GM19238 (cell line): Measurements from ENCODE around the gene SAG.

Experiments used
- DNase-seq: peaks from one replicate; pipeline ENCODE4 v3.0.0; 2011; ENCODE audit warnings: low spot score; ENCODE audit not compliant: insufficient read length

Gene SAG

GRCh38 chr2:233307565-233307964 is at the start of gene SAG:
TSS of gene SAG (plus strand) at chr2:233307816. CDS start at chr2:233309190, 1,374 bp downstream.
- DNase-seq, result no peak

- no peak for DNase-seq
Observed at GRCh38 chr2:233258211-233258610, 49.4 kb upstream of the SAG start.

GRCh38 chr2:233259730-233260129 is 47.9 kb upstream of the SAG start:
- no peak for DNase-seq

- DNase-seq, result no peak
Observed at GRCh38 chr2:233260661-233261060, 47.0 kb upstream of the SAG start.

- no peak for DNase-seq
Observed at GRCh38 chr2:233261819-233262555, 45.6 kb upstream of the SAG start.

GRCh38 chr2:233262562-233262961 is 45.1 kb upstream of the SAG start:
- DNase-seq, result no peak

- no peak for DNase-seq
Observed at GRCh38 chr2:233263045-233263570, 44.5 kb upstream of the SAG start.

GRCh38 chr2:233264667-233265066 is 42.9 kb upstream of the SAG start:
- no peak for DNase-seq

- DNase-seq, result no peak
Observed at GRCh38 chr2:233265899-233266431, 41.7 kb upstream of the SAG start.

- no peak for DNase-seq
Observed at GRCh38 chr2:233266481-233266880, 41.1 kb upstream of the SAG start.

GRCh38 chr2:233267516-233268245 is 39.9 kb upstream of the SAG start:
- DNase-seq, result peak; percentile 33

GRCh38 chr2:233270366-233270765 is 37.2 kb upstream of the SAG start:
- DNase-seq, result no peak

GRCh38 chr2:233270951-233271350 is 36.7 kb upstream of the SAG start:
- DNase-seq, result no peak

GRCh38 chr2:233271693-233272092 is 35.9 kb upstream of the SAG start:
- no peak for DNase-seq

GRCh38 chr2:233273120-233273519 is 34.5 kb upstream of the SAG start:
- DNase-seq, result no peak

- DNase-seq, result no peak
Observed at GRCh38 chr2:233275223-233275622, 32.4 kb upstream of the SAG start.

GRCh38 chr2:233278921-233279320 is 28.7 kb upstream of the SAG start:
- no peak for DNase-seq

GRCh38 chr2:233280114-233280693 is 27.4 kb upstream of the SAG start:
- no peak for DNase-seq

GRCh38 chr2:233281553-233281952 is 26.1 kb upstream of the SAG start:
- no peak for DNase-seq

GRCh38 chr2:233281992-233282603 is 25.5 kb upstream of the SAG start:
- no peak for DNase-seq

- no peak for DNase-seq
Observed at GRCh38 chr2:233285921-233286320, 21.7 kb upstream of the SAG start.

GRCh38 chr2:233287871-233288270 is 19.7 kb upstream of the SAG start:
- DNase-seq, result no peak
